ENCODE measurements around the gene KCTD15.

The KCTD15 gene

GRCh38 chr19:33844478-33844877 is 47.8 kb downstream of the KCTD15 start:
- H2AFZ ChIP-seq (ENCODE audit: low read depth, low read length) = no peak overlapping the region
- ATAC-seq (ENCODE audit: insufficient read depth, low read depth) = no peak

GRCh38 chr19:33845498-33845897 is 48.8 kb downstream of the KCTD15 start:
- no peak overlapping the region for H2AFZ ChIP-seq (ENCODE audit: low read depth, low read length)
- H3K9me3 ChIP-seq (ENCODE audit: insufficient read depth, low read length, severe bottlenecking) = no peaks in the 10 kb centered on the region
- no peak for DNase-seq
- H3K4me3 ChIP-seq (ENCODE audit: low read depth in 1 of 2, low read length in 2 of 2) = no peak overlapping the region
- no peaks in the 10 kb centered on the region for H3K4me1 ChIP-seq (ENCODE audit: insufficient read depth, low read length)
- ATAC-seq (ENCODE audit: insufficient read depth, low read depth) = no peak
- no peak overlapping the region for H3K27ac ChIP-seq (ENCODE audit: low read length)
- TF ChIP-seq, protein P1, sequence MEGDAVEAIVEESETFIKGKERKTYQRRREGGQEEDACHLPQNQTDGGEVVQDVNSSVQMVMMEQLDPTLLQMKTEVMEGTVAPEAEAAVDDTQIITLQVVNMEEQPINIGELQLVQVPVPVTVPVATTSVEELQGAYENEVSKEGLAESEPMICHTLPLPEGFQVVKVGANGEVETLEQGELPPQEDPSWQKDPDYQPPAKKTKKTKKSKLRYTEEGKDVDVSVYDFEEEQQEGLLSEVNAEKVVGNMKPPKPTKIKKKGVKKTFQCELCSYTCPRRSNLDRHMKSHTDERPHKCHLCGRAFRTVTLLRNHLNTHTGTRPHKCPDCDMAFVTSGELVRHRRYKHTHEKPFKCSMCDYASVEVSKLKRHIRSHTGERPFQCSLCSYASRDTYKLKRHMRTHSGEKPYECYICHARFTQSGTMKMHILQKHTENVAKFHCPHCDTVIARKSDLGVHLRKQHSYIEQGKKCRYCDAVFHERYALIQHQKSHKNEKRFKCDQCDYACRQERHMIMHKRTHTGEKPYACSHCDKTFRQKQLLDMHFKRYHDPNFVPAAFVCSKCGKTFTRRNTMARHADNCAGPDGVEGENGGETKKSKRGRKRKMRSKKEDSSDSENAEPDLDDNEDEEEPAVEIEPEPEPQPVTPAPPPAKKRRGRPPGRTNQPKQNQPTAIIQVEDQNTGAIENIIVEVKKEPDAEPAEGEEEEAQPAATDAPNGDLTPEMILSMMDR (IDR thresholded peaks at IDR 0.05; ENCODE audit: borderline replicate concordance, extremely low read depth, low read length, poor library complexity, severe bottlenecking) = no peak
- no peak for TF ChIP-seq EZH2 (IDR thresholded peaks at IDR 0.05; ENCODE audit: borderline replicate concordance, low read depth, low read length, severe bottlenecking)
- no peak overlapping the region for H3K9ac ChIP-seq (ENCODE audit: low read depth, low read length)
- no peak overlapping the region for H3K4me2 ChIP-seq (ENCODE audit: insufficient read depth, low read length)
- H3K79me2 ChIP-seq (ENCODE audit: insufficient read depth, low read length) = no peaks in the 10 kb centered on the region
- no peaks in the 10 kb centered on the region for H4K20me1 ChIP-seq (ENCODE audit: insufficient read depth, low read length)
- H3K27me3 ChIP-seq (ENCODE audit: insufficient read depth, low read length, poor library complexity) = peaks cover 5% of the 10 kb centered on the region
- H3K36me3 ChIP-seq (ENCODE audit: insufficient read depth, low read length) = no peaks in the 10 kb centered on the region

More at GRCh38 chr19:33844478-33844877, 47.8 kb downstream of the KCTD15 start:
- Histone ChIP-seq H3K36me3 (ENCODE audit: insufficient read depth, low read length) (no peaks in the 10 kb centered on the region), H3K79me2 (ENCODE audit: insufficient read depth, low read length) (no peaks in the 10 kb centered on the region), H3K27ac (ENCODE audit: low read length) (no peak overlapping the region), H4K20me1 (ENCODE audit: insufficient read depth, low read length) (no peaks in the 10 kb centered on the region), H3K9ac (ENCODE audit: low read depth, low read length) (no peak overlapping the region), H3K4me2 (ENCODE audit: insufficient read depth, low read length) (no peak overlapping the region), H3K27me3 (ENCODE audit: insufficient read depth, low read length, poor library complexity) (peaks cover 5% of the 10 kb centered on the region), H3K4me3 (ENCODE audit: low read depth in 1 of 2, low read length in 2 of 2) (no peak overlapping the region), H3K9me3 (ENCODE audit: insufficient read depth, low read length, severe bottlenecking) (no peaks in the 10 kb centered on the region), H3K4me1 (ENCODE audit: insufficient read depth, low read length) (no peaks in the 10 kb centered on the region)
- no peak for DNase-seq
- TF ChIP-seq, protein P1 (IDR thresholded peaks at IDR 0.05; ENCODE audit: borderline replicate concordance, extremely low read depth, low read length, poor library complexity, severe bottlenecking) = no peak
- no peak for TF ChIP-seq EZH2 (IDR thresholded peaks at IDR 0.05; ENCODE audit: borderline replicate concordance, low read depth, low read length, severe bottlenecking)

GRCh38 chr19:33849551-33850147 is 53.0 kb downstream of the KCTD15 start:
- no peak overlapping the region for H3K4me2 ChIP-seq (ENCODE audit: insufficient read depth, low read length)
- H3K4me3 ChIP-seq (ENCODE audit: low read depth in 1 of 2, low read length in 2 of 2) = no peak overlapping the region
- no peaks in the 10 kb centered on the region for H3K4me1 ChIP-seq (ENCODE audit: insufficient read depth, low read length)
- no peak for ATAC-seq (ENCODE audit: insufficient read depth, low read depth)
- no peak overlapping the region for H2AFZ ChIP-seq (ENCODE audit: low read depth, low read length)
- H3K27me3 ChIP-seq (ENCODE audit: insufficient read depth, low read length, poor library complexity) = peaks cover under 1% of the 10 kb centered on the region
- DNase-seq = no peak
- no peak overlapping the region for H3K9ac ChIP-seq (ENCODE audit: low read depth, low read length)
- H3K9me3 ChIP-seq (ENCODE audit: insufficient read depth, low read length, severe bottlenecking) = no peaks in the 10 kb centered on the region
- H3K79me2 ChIP-seq (ENCODE audit: insufficient read depth, low read length) = no peaks in the 10 kb centered on the region
- no peaks in the 10 kb centered on the region for H4K20me1 ChIP-seq (ENCODE audit: insufficient read depth, low read length)
- no peaks in the 10 kb centered on the region for H3K36me3 ChIP-seq (ENCODE audit: insufficient read depth, low read length)
- H3K27ac ChIP-seq (ENCODE audit: low read length) = no peak overlapping the region
- TF ChIP-seq EZH2 (IDR thresholded peaks at IDR 0.05; ENCODE audit: borderline replicate concordance, low read depth, low read length, severe bottlenecking) = no peak
- TF ChIP-seq, protein P1 (IDR thresholded peaks at IDR 0.05; ENCODE audit: borderline replicate concordance, extremely low read depth, low read length, poor library complexity, severe bottlenecking) = no peak

Data from DND-41 (cell line).